ENCODE data around the gene MAP4K3.
"Not testable (repeated sequence)": the region's sequence is repeated elsewhere in the genome, so short reads cannot be mapped to it uniquely, and the experiment has no call there.

Gene MAP4K3

DNA sequence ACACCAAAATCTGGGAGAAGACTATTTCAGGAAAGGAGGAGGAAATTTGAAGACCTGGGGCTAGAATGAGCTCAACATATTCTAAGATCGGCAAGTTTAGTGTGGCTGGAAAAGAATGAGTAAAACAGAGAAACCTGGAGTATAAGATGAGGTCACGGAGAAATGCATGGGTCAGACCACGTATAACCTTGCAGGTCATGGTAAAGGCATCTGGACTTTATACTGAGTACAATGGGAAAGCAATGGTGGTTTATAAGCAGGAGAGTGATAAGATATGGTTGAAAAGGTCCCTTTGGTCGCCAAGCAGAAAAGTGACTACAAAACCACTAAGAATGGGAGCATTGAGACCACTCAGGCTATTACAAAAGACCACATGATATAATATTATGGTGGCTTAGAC is 102.1 kb downstream of the MAP4K3 start:
- TF ChIP-seq, protein P1, sequence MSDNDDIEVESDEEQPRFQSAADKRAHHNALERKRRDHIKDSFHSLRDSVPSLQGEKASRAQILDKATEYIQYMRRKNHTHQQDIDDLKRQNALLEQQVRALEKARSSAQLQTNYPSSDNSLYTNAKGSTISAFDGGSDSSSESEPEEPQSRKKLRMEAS (IDR thresholded peaks at IDR 0.05; ENCODE audit: low read depth, low read length) = no peak
- TF ChIP-seq, protein P2, sequence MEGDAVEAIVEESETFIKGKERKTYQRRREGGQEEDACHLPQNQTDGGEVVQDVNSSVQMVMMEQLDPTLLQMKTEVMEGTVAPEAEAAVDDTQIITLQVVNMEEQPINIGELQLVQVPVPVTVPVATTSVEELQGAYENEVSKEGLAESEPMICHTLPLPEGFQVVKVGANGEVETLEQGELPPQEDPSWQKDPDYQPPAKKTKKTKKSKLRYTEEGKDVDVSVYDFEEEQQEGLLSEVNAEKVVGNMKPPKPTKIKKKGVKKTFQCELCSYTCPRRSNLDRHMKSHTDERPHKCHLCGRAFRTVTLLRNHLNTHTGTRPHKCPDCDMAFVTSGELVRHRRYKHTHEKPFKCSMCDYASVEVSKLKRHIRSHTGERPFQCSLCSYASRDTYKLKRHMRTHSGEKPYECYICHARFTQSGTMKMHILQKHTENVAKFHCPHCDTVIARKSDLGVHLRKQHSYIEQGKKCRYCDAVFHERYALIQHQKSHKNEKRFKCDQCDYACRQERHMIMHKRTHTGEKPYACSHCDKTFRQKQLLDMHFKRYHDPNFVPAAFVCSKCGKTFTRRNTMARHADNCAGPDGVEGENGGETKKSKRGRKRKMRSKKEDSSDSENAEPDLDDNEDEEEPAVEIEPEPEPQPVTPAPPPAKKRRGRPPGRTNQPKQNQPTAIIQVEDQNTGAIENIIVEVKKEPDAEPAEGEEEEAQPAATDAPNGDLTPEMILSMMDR (IDR thresholded peaks at IDR 0.05; ENCODE audit: low read depth, low read length) = no peak
- TF ChIP-seq MYC (IDR thresholded peaks at IDR 0.05; ENCODE audit: low read depth, low read length) (no peak), POLR2A (IDR thresholded peaks at IDR 0.05; ENCODE audit: extremely low read depth, insufficient read length) (no peak)
- H3K4me3 ChIP-seq (ENCODE audit: low read depth, low read length) = no peak overlapping the region
- DNase-seq (ENCODE audit: low read depth) = no peak

DNA sequence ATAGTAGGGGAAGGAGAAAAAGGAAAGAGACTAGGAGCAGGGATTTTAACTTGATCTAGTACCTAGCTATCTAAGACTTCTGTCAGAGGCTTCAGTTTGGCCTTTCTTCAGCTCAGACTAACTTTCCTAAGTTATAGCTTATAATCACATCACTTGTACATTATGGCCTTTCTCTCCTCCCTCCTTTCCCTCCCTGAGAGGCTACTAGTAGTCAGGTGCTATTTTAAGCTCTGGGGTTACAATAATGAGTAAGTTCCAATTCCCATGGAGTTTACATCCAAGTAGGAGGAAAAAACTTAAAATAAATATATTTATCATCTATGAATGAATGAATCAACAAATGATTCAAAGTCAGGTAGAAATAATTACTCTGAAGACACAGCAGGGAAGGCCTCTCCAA is 102.6 kb downstream of the MAP4K3 start:
- no peak overlapping the region for H3K4me3 ChIP-seq (ENCODE audit: low read depth, low read length)
- no peak for DNase-seq (ENCODE audit: low read depth)
- TF ChIP-seq, protein P2 (IDR thresholded peaks at IDR 0.05; ENCODE audit: low read depth, low read length) = no peak
- no peak for TF ChIP-seq POLR2A (IDR thresholded peaks at IDR 0.05; ENCODE audit: extremely low read depth, insufficient read length)
- TF ChIP-seq, protein P1 (IDR thresholded peaks at IDR 0.05; ENCODE audit: low read depth, low read length) = no peak
- TF ChIP-seq MYC (IDR thresholded peaks at IDR 0.05; ENCODE audit: low read depth, low read length) = no peak

DNA sequence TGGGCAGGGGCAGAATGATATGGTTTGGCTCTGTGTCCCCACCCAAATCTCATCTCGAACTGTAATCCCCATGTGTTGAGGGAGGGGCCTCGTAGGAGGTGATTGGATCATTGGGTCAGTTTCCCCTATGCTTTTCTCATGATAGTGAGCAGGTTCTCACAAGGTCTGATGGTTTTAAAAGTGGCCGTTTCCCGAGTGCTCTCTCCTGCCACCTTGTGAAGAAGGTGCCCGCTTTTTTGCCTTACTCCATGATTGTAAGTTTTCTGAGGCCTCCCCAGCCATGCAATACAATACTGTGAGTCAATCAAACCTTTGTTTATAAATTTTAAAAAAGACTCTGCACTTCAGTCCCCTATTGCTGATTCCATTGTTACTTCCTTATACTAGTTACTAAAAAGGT is 110.4 kb downstream of the MAP4K3 start:
- DNase-seq (ENCODE audit: low read depth) = no peak
- TF ChIP-seq, protein P1 (IDR thresholded peaks at IDR 0.05; ENCODE audit: low read depth, low read length) = no peak
- TF ChIP-seq, protein P2 (IDR thresholded peaks at IDR 0.05; ENCODE audit: low read depth, low read length) = no peak
- TF ChIP-seq POLR2A (IDR thresholded peaks at IDR 0.05; ENCODE audit: extremely low read depth, insufficient read length) (no peak), MYC (IDR thresholded peaks at IDR 0.05; ENCODE audit: low read depth, low read length) (no peak)
- H3K4me3 ChIP-seq (ENCODE audit: low read depth, low read length) = no peak overlapping the region

DNA sequence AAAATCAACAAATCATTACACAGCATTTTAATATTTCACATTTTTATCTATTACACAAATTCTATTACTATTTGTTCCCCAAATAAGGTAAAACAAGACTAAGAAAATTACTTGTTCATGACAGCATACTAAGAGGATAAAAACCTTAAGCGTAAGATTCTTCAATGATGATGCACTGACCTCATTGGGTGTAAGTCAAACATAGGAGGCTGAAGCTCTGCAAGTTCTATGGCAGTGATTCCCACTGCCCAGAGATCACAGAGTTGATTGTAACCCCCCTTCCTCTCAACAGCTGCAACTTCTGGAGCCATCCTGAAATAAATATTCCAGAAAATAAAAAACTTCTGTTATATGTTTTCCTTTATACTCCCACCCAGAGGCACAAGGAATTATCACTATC is 111.1 kb downstream of the MAP4K3 start:
- no peak overlapping the region for H3K4me3 ChIP-seq (ENCODE audit: low read depth, low read length)
- TF ChIP-seq MYC (IDR thresholded peaks at IDR 0.05; ENCODE audit: low read depth, low read length) = no peak
- TF ChIP-seq, protein P2 (IDR thresholded peaks at IDR 0.05; ENCODE audit: low read depth, low read length) = no peak
- TF ChIP-seq, protein P1 (IDR thresholded peaks at IDR 0.05; ENCODE audit: low read depth, low read length) = no peak
- no peak for TF ChIP-seq POLR2A (IDR thresholded peaks at IDR 0.05; ENCODE audit: extremely low read depth, insufficient read length)
- DNase-seq (ENCODE audit: low read depth) = no peak

DNA sequence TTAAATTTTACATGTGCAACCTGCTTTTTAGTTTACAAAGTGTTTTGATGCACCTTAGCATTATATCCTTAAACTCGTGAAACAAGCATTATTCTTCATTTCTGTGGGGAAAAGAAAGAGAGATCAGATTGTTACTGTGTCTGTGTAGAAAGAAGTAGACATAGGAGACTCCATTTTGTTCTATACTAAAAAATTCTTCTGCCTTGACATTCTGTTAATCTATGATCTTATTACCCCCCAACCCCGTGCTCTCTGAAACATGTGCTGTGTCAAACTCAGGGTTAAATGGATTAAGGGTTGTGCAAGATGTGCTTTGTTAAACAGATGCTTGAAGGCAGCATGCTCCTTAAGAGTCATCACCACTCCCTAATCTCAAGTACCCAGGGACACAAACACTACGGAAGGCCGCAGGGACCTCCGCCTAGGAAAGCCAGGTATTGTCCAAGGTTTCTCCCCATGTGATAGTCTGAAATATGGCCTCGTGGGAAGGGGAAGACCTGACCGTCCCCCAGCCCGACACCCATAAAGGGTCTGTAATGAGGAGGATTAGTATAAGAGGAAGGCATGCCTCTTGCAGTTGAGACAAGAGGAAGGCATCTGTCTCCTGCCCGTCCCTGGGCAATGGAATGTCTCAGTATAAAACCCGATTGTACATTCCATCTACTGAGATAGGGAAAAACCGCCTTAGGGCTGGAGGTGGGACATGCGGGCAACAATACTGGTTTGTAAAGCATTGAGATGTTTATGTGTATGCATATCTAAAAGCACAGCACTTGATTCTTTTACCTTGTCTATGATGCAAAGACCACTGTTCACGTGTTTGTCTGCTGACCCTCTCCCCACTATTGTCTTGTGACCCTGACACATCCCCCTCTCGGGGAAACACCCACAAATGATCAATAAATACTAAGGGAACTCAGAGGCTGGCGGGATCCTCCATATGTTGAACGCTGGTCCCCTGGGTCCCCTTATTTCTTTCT is 115.7 kb downstream of the MAP4K3 start:
- DNase-seq (ENCODE audit: low read depth); H3K4me3 ChIP-seq (ENCODE audit: low read depth, low read length): not testable (repeated sequence)

DNA sequence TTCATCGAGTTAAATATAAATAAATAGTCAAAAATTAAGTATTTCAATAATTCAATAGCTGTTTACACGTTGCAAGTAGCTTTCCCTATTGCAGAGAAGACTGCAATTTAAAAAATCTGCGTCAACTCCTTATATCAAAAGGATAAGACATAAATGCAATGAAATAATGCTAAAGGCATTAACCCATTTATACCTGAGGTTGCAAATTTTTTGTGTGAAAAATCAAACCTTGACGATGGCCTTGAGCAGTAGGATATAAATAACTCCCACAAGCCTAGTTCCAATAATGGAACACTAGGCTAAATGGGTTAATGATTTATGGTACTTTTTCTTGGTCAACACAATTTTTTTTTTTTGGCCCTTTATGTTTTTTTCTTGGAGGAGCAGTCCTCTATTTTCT is 116.9 kb downstream of the MAP4K3 start:
- TF ChIP-seq MYC (IDR thresholded peaks at IDR 0.05; ENCODE audit: low read depth, low read length) = no peak
- DNase-seq (ENCODE audit: low read depth) = no peak
- H3K4me3 ChIP-seq (ENCODE audit: low read depth, low read length) = no peak overlapping the region

DNA sequence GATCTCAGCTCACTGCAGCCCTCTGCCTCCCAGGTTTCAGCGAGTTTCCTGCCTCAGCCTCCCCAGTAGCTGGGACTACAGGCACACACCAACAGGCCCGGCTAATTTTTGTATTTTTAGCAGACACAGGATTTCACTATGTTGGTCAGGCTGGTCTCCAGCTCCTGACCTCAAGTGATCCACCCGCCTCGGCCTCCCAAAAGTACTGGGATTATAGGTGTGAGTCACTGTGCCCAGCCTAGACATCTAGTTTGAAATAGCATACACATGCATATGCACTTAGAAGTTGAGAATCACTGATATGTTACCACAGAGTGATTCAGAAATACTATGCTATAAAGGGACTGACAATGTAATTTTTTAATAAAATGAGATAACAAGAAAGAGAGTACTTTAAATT is 123.5 kb downstream of the MAP4K3 start:
- no peak for DNase-seq (ENCODE audit: low read depth)
- H3K4me3 ChIP-seq (ENCODE audit: low read depth, low read length) = no peak overlapping the region
- TF ChIP-seq MYC (IDR thresholded peaks at IDR 0.05; ENCODE audit: low read depth, low read length) (no peak), POLR2A (IDR thresholded peaks at IDR 0.05; ENCODE audit: extremely low read depth, insufficient read length) (no peak)
- TF ChIP-seq, protein P2 (IDR thresholded peaks at IDR 0.05; ENCODE audit: low read depth, low read length) = no peak
- TF ChIP-seq, protein P1 (IDR thresholded peaks at IDR 0.05; ENCODE audit: low read depth, low read length) = no peak
